NCI-H2196 treated with DMSO at 0.1 percent for 48 hours (cell line): ENCODE results near the gene PPP1R13B.

Source experiments
- DNase-seq: peaks from one replicate; lab custom pipeline; 2025; ENCODE audit not compliant: unreplicated experiment; lab: John Stamatoyannopoulos, UW

The PPP1R13B gene

GRCh38 chr14:103688906-103689902 lies 158.2 kb downstream of the PPP1R13B start:
- DNase-seq, result no peak

DNA sequence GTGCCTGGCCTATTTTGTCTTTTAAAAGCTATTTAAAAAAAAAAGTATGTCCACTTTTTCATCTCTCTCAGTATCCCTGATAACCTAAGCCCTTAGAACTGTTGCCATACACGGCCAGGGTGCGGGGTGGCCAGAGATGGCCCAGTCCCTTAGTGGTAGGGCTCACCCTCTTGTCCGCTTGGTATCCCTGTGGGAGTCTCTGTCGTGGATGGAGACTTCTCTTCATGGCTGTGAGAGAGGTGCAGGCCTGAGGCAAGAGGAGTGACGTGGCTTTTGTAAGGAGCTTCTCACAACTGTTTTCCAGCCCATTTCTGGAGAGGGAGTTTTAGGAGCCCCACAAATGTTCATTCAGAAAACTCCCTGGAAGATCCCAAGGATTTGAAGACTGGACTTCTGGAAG lies 158.9 kb downstream of the PPP1R13B start:
- DNase-seq, result no peak

GRCh38 chr14:103687712-103688111 lies 159.7 kb downstream of the PPP1R13B start:
- DNase-seq, result no peak

- no peak for DNase-seq
Observed at GRCh38 chr14:103686831-103687485, 160.4 kb downstream of the PPP1R13B start.

DNA sequence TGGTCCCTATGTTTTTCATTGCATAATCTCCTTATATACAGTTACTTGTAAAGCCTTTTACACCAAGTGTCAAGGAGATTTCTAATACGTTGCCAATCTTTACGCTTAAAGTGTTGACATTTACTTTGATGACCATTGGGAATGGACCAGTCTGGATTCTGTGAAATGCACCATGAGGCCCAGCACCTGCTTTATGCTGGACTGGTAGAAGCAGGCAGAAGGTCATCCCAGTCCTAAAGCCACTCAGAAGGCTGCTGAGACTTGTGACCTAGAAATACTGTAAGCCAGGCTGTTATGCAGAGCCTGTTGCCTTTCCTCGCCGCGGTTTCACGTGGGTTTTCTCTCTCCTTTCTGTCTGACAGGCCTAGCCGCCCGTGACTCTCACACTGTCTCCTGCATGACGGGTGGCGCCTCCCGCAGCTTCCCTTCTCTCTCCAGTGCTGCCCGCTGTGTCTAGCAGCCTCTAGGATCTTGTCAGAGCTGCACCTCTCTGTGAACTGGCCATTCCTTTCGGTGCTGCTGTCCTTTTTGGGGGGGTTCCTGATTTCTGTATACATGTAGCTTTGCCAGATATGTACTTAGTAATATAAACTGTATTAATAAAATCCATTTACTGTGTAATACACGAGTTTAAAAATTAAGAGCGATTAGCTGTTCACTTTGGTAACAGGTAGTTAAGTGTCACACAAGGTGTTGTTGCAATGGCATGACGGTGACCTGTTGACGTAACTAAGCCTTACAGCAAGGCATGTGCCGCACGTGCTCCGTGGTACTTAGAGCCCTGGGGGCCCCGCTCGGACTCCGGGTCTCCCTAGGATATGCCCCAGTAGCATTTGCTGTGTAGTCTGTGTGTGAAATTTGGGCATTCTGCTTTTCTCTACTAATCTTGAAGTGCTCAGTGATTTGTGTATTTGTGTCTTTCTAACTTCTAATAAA lies 161.8 kb downstream of the PPP1R13B start:
- no peak for DNase-seq

GRCh38 chr14:103684871-103685270 lies 162.5 kb downstream of the PPP1R13B start:
- no peak for DNase-seq

DNA sequence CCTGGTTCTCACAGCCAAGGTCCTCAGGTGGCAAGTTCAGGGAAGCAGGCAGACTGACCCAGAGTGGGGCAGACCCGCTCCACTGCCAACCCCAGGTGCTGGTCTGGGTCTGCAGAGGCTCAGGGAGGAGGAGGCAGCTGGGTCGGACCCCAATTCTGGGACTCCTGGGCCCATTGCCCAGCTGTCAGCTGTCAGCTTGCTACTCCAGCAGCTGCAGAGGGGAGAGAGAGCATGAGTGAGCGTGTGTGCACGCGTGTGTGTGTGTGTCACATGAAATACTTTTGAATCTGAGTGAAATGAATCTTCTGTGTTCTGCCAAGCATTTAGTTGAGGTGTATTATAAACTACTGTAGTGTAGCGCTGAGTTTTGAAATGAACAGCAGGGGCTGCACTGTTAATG lies 162.9 kb downstream of the PPP1R13B start:
- no peak for DNase-seq
